ENCODE results near the gene ATG7. TPM values are rescaled to one million over a fixed set of nuclear protein-coding genes. Genes with fewer than 3 reads are reported as not detected.

Gene ATG7
- total and polyA plus RNA-seq, 10 of the 15 experiments (the other 5 are each of a cell fraction or from before 2014, with no cell fraction given): 13.5 to 49.5 (median 26.4) TPM

DNA sequence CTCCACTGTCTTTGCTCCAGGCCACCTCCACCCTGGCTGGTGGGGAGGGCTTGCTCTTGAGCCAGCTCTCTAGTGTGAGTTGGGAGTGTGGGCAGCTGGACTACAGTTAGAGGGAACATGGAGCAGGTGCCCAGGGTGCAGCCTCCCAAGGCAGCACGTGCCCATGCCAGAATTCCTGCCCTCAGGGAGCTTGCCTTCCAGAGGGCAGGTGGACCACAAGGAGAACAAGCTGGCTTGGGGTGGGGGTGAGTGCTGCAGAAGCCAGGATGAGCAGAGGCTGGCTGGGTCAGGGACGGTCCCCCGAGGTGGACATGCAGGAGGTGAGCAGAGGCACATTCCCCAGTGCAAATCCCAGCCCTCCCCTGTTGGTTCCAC is 282.0 kb downstream of the ATG7 start:
- ATAC-seq (no peak), FAIRE-seq (no peak), DNase-seq (ENCODE audit: low read depth, low spot score) (no peak)
- 97% methylated on average over 3 of the region's 3 CpGs for WGBS (ENCODE audit: insufficient coverage, insufficient replicate concordance, low lambda C conversion rate, missing lambda C conversion rate)
- TF ChIP-seq SUZ12 (IDR thresholded peaks at IDR 0.05; ENCODE audit: unreplicated experiment): no peak
- Histone ChIP-seq H3K4me3 (no peak overlapping the region), H4K20me1 (ENCODE audit: control insufficient read depth, insufficient read depth) (no peaks in the 10 kb centered on the region), H3K27me3 (replicated peaks in 1 of 2; ENCODE audit: control insufficient read depth in 2 of 2, insufficient read depth in 2 of 2, low read length in 1 of 2) (no peaks in the 10 kb centered on the region), H3K9ac (ENCODE audit: control insufficient read depth, insufficient read depth, low read length) (no peak overlapping the region), H3K4me2 (ENCODE audit: control insufficient read depth, insufficient read depth) (no peak overlapping the region), H3K9me3 (replicated peaks; ENCODE audit: control insufficient read depth, insufficient read depth, low read length) (no peaks in the 10 kb centered on the region), H3K27ac (ENCODE audit: control insufficient read depth, insufficient read depth) (no peak overlapping the region), H3K36me3 (ENCODE audit: control insufficient read depth in 2 of 2, insufficient read depth in 2 of 2, low read length in 1 of 2) (peaks cover 7 to 23% of the 10 kb centered on the region in 2 experiments), H2AFZ (ENCODE audit: control insufficient read depth, low read depth, low read length) (no peak overlapping the region), H3K79me2 (ENCODE audit: control insufficient read depth, insufficient read depth, low read length) (no peaks in the 10 kb centered on the region), H3K4me1 (ENCODE audit: control insufficient read depth, insufficient read depth, low read length) (no peaks in the 10 kb centered on the region)
- ChIA-PET POLR2A (no interaction called here), RAD21 (ENCODE audit: unreplicated experiment) (no interaction called here), SMC1A (ENCODE audit: uncharacterized antibody, unreplicated experiment) (no interaction called here), CTCF (no interaction called here)
- intact Hi-C loops (cut with micrococcal nuclease; ENCODE audit: unreplicated experiment): no loop called here
- in situ Hi-C loops (cut with MboI): no loop called here
- BruUV-seq (replicated peaks): no TSS peak

DNA sequence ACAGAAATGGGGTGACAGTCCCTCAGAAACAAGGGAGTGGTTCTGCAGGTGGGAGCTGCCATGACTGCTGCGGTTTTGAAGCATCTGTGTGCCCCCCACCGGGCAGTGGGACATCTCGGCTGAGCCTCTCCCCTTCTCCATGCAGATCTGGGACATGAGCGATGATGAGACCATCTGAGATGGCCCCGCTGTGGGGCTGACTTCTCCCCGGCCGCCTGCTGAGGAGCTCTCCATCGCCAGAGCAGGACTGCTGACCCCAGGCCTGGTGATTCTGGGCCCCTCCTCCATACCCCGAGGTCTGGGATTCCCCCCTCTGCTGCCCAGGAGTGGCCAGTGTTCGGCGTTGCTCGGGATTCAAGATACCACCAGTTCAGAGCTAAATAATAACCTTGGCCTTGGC is 282.5 kb downstream of the ATG7 start:
- BruUV-seq (replicated peaks): no TSS peak
- Histone ChIP-seq H3K79me2 (ENCODE audit: control insufficient read depth, insufficient read depth, low read length) (no peaks in the 10 kb centered on the region), H3K4me3 (no peak overlapping the region), H3K27ac (ENCODE audit: control insufficient read depth, insufficient read depth) (no peak overlapping the region), H3K36me3 (ENCODE audit: control insufficient read depth in 2 of 2, insufficient read depth in 2 of 2, low read length in 1 of 2) (peaks cover 7 to 27% of the 10 kb centered on the region in 2 experiments), H3K9me3 (replicated peaks; ENCODE audit: control insufficient read depth, insufficient read depth, low read length) (no peaks in the 10 kb centered on the region), H3K4me2 (ENCODE audit: control insufficient read depth, insufficient read depth) (no peak overlapping the region), H3K9ac (ENCODE audit: control insufficient read depth, insufficient read depth, low read length) (no peak overlapping the region), H2AFZ (ENCODE audit: control insufficient read depth, low read depth, low read length) (no peak overlapping the region), H3K27me3 (replicated peaks in 1 of 2; ENCODE audit: control insufficient read depth in 2 of 2, insufficient read depth in 2 of 2, low read length in 1 of 2) (no peaks in the 10 kb centered on the region), H3K4me1 (ENCODE audit: control insufficient read depth, insufficient read depth, low read length) (no peaks in the 10 kb centered on the region), H4K20me1 (ENCODE audit: control insufficient read depth, insufficient read depth) (no peaks in the 10 kb centered on the region)
- no peak for FAIRE-seq
- SMC1A ChIA-PET (ENCODE audit: uncharacterized antibody, unreplicated experiment): no interaction called here
- in situ Hi-C loops (cut with MboI): no loop called here
- no peak for DNase-seq (ENCODE audit: low read depth, low spot score)
- intact Hi-C loops (cut with micrococcal nuclease; ENCODE audit: unreplicated experiment): no loop called here
- 94% methylated on average over 10 of the region's 12 CpGs for WGBS (ENCODE audit: insufficient coverage, insufficient replicate concordance, low lambda C conversion rate, missing lambda C conversion rate)
- CTCF ChIA-PET: interaction anchor here (1.5 kb wide), 1 partner anchor 89 kb away, joined by 7 read pairs; the partner anchor contains the start of gene VGLL4
- POLR2A ChIA-PET: interaction anchor here (0.5 kb wide), 1 partner anchor 75 kb away, joined by 6 read pairs; no protein-coding TSS in a partner anchor
- RAD21 ChIA-PET (ENCODE audit: unreplicated experiment): no interaction called here
- ATAC-seq: no peak
- TF ChIP-seq TARDBP (IDR thresholded peaks at IDR 0.05; ENCODE audit: borderline replicate concordance): no peak
- TF ChIP-seq NFIC (IDR thresholded peaks at IDR 0.05; ENCODE audit: low read depth, low read length): no peak
- TF ChIP-seq ESRRA (IDR thresholded peaks at IDR 0.05; ENCODE audit: low read length): no peak
- TF ChIP-seq, protein P1, sequence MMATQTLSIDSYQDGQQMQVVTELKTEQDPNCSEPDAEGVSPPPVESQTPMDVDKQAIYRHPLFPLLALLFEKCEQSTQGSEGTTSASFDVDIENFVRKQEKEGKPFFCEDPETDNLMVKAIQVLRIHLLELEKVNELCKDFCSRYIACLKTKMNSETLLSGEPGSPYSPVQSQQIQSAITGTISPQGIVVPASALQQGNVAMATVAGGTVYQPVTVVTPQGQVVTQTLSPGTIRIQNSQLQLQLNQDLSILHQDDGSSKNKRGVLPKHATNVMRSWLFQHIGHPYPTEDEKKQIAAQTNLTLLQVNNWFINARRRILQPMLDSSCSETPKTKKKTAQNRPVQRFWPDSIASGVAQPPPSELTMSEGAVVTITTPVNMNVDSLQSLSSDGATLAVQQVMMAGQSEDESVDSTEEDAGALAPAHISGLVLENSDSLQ (IDR thresholded peaks at IDR 0.05): no peak
- TF ChIP-seq, protein P2, sequence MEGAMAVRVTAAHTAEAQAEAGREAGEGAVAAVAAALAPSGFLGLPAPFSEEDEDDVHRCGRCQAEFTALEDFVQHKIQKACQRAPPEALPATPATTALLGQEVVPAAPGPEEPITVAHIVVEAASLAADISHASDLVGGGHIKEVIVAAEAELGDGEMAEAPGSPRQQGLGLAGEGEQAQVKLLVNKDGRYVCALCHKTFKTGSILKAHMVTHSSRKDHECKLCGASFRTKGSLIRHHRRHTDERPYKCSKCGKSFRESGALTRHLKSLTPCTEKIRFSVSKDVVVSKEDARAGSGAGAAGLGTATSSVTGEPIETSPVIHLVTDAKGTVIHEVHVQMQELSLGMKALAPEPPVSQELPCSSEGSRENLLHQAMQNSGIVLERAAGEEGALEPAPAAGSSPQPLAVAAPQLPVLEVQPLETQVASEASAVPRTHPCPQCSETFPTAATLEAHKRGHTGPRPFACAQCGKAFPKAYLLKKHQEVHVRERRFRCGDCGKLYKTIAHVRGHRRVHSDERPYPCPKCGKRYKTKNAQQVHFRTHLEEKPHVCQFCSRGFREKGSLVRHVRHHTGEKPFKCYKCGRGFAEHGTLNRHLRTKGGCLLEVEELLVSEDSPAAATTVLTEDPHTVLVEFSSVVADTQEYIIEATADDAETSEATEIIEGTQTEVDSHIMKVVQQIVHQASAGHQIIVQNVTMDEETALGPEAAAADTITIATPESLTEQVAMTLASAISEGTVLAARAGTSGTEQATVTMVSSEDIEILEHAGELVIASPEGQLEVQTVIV (IDR thresholded peaks at IDR 0.05; ENCODE audit: borderline replicate concordance, partially characterized antibody): no peak
- TF ChIP-seq, protein P3, sequence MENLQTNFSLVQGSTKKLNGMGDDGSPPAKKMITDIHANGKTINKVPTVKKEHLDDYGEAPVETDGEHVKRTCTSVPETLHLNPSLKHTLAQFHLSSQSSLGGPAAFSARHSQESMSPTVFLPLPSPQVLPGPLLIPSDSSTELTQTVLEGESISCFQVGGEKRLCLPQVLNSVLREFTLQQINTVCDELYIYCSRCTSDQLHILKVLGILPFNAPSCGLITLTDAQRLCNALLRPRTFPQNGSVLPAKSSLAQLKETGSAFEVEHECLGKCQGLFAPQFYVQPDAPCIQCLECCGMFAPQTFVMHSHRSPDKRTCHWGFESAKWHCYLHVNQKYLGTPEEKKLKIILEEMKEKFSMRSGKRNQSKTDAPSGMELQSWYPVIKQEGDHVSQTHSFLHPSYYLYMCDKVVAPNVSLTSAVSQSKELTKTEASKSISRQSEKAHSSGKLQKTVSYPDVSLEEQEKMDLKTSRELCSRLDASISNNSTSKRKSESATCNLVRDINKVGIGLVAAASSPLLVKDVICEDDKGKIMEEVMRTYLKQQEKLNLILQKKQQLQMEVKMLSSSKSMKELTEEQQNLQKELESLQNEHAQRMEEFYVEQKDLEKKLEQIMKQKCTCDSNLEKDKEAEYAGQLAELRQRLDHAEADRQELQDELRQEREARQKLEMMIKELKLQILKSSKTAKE (IDR thresholded peaks at IDR 0.05; ENCODE audit: low read depth, poor library complexity, severe bottlenecking): no peak
